Measurements from ENCODE around the gene FGFR2.

Gene FGFR2

GRCh38 chr10:121514141-121514865, 83.9 kb downstream of the FGFR2 start:
- Histone ChIP-seq H3K4me2 (peak overlapping the region; percentile 33; the same call in 1 of the 2 replicates), H3K4me3 (IDR thresholded peaks at IDR 0.05; ENCODE audit: insufficient read depth, low read depth, low read length) (no peak overlapping the region), H3K36me3 (ENCODE audit: insufficient read depth) (no peaks in the 10 kb centered on the region; the same call in 1 of the 2 replicates), H3K4me1 (ENCODE audit: low read depth, poor library complexity, severe bottlenecking) (peaks cover 55% of the 10 kb centered on the region), H3K79me2 (ENCODE audit: insufficient read depth, low read depth) (no peaks in the 10 kb centered on the region; the same call in 1 of the 2 replicates), H3K27me3 (ENCODE audit: insufficient read depth, low read depth) (no peaks in the 10 kb centered on the region), H3K27ac (peak overlapping the region; percentile 84; the same call in 1 of the 2 replicates), H3K9ac (no peak overlapping the region), H4K20me1 (ENCODE audit: insufficient read depth) (no peaks in the 10 kb centered on the region), H2AFZ (ENCODE audit: low read depth) (no peak overlapping the region)
- TF ChIP-seq CTCF (conservative IDR thresholded peaks at IDR 0.05; ENCODE audit: low read depth, low read length) = no peak

- no peak for TF ChIP-seq CTCF (conservative IDR thresholded peaks at IDR 0.05; ENCODE audit: low read depth, low read length)
Measured at GRCh38 chr10:121511943-121512342, 86.3 kb downstream of the FGFR2 start.

GRCh38 chr10:121511460-121511859, 86.8 kb downstream of the FGFR2 start:
- no peak overlapping the region for H2AFZ ChIP-seq (ENCODE audit: low read depth)
- no peak overlapping the region for H3K27ac ChIP-seq
- no peaks in the 10 kb centered on the region; the same call in 1 of the 2 replicates for H3K79me2 ChIP-seq (ENCODE audit: insufficient read depth, low read depth)
- H3K27me3 ChIP-seq (ENCODE audit: insufficient read depth, low read depth) = no peaks in the 10 kb centered on the region
- no peak for TF ChIP-seq CTCF (conservative IDR thresholded peaks at IDR 0.05; ENCODE audit: low read depth, low read length)
- no peak overlapping the region for H3K4me2 ChIP-seq
- H3K4me3 ChIP-seq (IDR thresholded peaks at IDR 0.05; ENCODE audit: insufficient read depth, low read depth, low read length) = no peak overlapping the region
- H3K36me3 ChIP-seq (ENCODE audit: insufficient read depth) = no peaks in the 10 kb centered on the region; the same call in 1 of the 2 replicates
- no peaks in the 10 kb centered on the region for H4K20me1 ChIP-seq (ENCODE audit: insufficient read depth)
- no peak overlapping the region for H3K9ac ChIP-seq
- peaks cover 32% of the 10 kb centered on the region for H3K4me1 ChIP-seq (ENCODE audit: low read depth, poor library complexity, severe bottlenecking)

More at GRCh38 chr10:121511943-121512342, 86.3 kb downstream of the FGFR2 start:
- H3K79me2 ChIP-seq (ENCODE audit: insufficient read depth, low read depth) = no peaks in the 10 kb centered on the region; the same call in 1 of the 2 replicates
- no peaks in the 10 kb centered on the region for H4K20me1 ChIP-seq (ENCODE audit: insufficient read depth)
- no peaks in the 10 kb centered on the region for H3K27me3 ChIP-seq (ENCODE audit: insufficient read depth, low read depth)
- no peak overlapping the region for H3K9ac ChIP-seq
- H2AFZ ChIP-seq (ENCODE audit: low read depth) = no peak overlapping the region
- H3K4me1 ChIP-seq (ENCODE audit: low read depth, poor library complexity, severe bottlenecking) = peaks cover 36% of the 10 kb centered on the region
- H3K4me2 ChIP-seq = no peak overlapping the region
- H3K27ac ChIP-seq = no peak overlapping the region
- H3K4me3 ChIP-seq (IDR thresholded peaks at IDR 0.05; ENCODE audit: insufficient read depth, low read depth, low read length) = no peak overlapping the region
- no peaks in the 10 kb centered on the region; the same call in 1 of the 2 replicates for H3K36me3 ChIP-seq (ENCODE audit: insufficient read depth)

- peaks cover 23% of the 10 kb centered on the region for H3K4me1 ChIP-seq (ENCODE audit: low read depth, poor library complexity, severe bottlenecking)
- no peak overlapping the region for H3K4me3 ChIP-seq (IDR thresholded peaks at IDR 0.05; ENCODE audit: insufficient read depth, low read depth, low read length)
- no peak overlapping the region for H3K9ac ChIP-seq
- no peak overlapping the region for H3K27ac ChIP-seq
- no peaks in the 10 kb centered on the region for H3K27me3 ChIP-seq (ENCODE audit: insufficient read depth, low read depth)
- no peaks in the 10 kb centered on the region for H4K20me1 ChIP-seq (ENCODE audit: insufficient read depth)
- no peak overlapping the region for H3K4me2 ChIP-seq
- no peak for TF ChIP-seq CTCF (conservative IDR thresholded peaks at IDR 0.05; ENCODE audit: low read depth, low read length)
- H3K36me3 ChIP-seq (ENCODE audit: insufficient read depth) = no peaks in the 10 kb centered on the region; the same call in 1 of the 2 replicates
- H3K79me2 ChIP-seq (ENCODE audit: insufficient read depth, low read depth) = no peaks in the 10 kb centered on the region; the same call in 1 of the 2 replicates
- H2AFZ ChIP-seq (ENCODE audit: low read depth) = no peak overlapping the region
Measured at GRCh38 chr10:121510201-121510771, 88.0 kb downstream of the FGFR2 start.
